NCI-H2227 treated with DMSO at 0.1 percent for 48 hours (cell line): Measurements from ENCODE around the gene SLC2A1.

ENCODE experiments used
- DNase-seq: peaks from one replicate; lab custom pipeline; 2025; lab: John Stamatoyannopoulos, UW

Gene SLC2A1

DNA sequence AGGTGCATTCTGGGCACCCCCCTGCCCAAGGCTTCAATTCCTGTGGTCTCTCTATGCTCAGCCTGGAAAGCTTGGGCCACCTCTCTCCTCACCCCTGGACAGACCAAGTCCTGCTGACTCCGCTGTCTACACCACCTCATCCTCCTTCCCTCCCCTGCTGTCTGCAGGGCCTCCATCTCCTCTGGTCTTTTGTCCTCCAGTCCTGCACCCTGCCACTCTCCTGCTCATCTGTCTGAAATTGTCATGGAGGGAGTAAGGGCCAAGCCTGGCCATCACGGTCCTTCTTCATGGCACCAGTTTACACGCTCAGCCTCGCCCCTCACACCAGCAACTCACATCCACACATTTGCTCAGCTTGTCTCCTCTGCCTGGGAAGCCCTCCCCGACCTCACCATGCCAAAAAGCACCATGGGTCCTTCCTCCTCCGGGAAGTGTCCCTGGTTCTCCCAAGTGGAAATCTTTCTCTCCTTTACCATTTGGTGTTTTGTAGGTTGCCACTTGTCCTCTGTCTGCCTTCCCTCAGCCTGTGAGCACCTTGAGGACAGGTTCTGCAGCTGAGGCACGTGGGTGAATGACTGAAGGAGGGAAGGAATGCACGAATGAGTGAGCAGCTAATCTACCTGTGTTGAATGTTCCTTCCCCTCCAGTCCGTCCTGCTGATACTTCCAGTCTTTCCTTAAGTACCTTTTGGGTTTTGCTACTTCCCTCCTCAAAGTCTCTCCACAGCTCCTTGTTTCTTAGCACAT is 2.1 kb upstream of the SLC2A1 start:
- no peak for DNase-seq

DNA sequence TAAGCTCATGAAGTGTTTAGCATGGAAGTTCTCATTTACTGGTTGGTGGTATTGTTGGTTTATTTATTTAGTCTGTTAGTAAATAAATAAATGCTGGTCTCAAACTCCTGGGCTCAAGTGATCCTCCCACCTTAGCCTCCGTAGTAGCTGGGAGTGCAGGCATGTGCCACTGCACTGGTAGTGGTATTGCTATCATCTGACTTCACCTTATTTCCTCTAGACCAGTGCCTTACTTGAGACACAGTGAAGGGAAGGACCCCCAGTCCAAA is 1.4 kb upstream of the SLC2A1 start:
- no peak for DNase-seq

DNA sequence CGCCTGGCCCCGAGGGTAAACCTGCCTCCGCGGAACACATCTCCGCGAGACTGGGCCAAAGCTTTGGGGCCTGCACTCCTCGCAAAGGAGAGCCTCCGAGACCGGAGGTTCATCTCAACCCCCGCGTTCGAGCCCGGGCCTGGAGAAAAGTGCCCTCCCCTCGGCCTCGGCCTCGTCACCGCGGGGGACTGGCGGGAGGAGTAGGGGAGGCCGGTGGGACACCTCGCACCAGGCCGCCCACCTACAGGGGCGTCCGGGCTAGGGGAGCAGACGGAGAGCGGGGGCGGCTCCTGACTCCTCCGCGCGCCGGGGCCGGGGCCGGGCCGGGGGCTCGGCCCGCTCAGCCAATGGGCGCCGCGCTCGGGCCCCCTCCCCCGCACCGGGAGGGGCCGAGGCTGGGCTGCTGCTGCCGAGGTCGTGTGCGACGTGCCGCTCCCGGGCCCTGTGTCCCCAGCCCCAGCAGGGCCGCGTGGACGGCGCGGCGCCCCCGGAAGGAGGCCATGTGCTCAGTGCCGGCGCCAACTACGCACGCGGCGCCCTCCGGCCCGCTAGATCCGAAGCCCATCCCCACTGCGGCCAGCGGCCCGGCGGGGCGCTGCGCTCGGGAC is 684 bp downstream of the SLC2A1 start:
- DNase-seq, result peak; percentile 54

DNA sequence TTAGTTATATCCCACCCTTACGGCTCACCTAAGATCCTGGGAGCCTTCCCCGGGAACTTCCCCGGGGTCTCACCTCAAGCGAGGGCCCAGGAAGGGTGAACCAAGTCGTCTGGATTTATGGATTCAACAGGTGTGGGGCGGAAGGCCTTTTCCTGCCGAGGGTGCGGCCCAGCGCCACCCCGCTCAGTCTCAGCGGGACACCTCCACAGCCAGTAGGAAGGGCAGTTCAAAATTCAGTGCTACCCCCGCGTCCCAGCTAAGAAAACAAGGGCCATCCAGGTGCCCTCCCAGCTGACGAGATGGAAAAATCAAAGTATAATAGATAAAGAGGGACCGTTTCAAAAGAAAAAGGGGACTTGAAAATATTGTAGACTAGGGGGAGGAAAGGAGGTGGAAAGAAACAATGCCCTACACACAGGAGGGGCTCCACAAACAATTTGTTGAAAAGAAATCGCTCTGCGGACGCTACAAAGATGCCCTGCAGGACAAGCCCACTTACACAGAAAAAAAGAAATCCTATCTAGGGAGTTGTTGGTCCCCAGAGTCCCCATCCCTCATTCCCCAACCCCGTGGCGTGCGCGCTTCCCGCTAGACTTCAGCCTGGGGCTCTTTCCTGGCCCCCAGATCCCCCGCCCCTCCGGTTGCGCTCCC is 1.3 kb downstream of the SLC2A1 start:
- no peak for DNase-seq

DNA sequence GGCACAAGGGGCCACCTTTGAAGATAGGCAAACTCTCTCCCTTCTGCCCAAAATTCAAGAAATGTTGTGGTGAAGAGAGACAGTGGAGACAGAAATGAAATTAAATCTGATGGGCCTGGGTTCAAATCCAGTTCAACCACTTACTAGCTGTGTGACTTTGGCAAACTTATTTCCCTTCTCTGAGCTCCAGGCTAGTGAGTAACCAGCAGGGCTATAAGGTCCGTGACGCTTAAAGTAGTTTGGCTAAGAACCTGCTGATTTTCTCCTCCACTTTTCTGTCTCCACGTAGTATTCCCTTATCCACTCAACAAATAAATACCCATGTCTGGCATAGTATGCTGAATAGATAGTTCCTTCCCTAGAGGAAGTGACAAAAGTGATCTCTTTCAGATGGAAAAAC is 1.9 kb downstream of the SLC2A1 start:
- DNase-seq, result no peak

DNA sequence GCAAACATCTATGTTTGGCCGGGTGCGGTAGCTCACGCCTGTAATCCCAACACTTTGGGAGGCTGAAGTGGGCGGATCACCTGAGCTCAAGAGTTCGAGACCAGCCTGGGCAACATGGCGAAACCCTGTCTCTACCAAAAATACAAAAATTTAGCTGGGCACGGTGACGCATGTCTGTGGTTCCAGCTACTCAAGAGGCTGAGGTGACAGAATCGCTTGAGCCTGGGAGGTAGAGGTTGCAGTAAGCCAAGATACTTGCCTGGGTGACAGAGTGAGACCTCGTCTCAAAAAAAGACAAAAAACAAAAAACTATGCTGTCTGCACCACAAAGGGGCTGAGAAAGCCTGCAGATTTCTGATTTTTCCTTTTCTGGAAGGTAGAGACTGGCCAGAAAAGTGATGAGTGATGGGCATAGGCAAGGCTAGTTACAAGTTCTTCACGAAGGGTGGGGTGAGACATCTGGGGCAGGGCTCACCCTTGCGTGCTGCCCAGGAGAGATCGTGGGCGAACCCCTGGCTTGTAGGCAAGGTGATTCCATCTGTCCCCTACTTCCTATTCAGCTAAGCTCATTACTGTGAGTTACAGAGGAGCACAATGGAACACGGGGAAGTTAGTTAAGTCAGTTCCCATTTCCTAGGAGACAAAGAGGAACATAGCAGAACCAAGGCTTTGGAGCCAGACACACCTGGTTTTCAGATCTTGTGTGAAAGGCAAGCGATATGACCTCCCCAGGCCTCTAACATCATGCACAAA is 3.2 kb downstream of the SLC2A1 start:
- no peak for DNase-seq

DNA sequence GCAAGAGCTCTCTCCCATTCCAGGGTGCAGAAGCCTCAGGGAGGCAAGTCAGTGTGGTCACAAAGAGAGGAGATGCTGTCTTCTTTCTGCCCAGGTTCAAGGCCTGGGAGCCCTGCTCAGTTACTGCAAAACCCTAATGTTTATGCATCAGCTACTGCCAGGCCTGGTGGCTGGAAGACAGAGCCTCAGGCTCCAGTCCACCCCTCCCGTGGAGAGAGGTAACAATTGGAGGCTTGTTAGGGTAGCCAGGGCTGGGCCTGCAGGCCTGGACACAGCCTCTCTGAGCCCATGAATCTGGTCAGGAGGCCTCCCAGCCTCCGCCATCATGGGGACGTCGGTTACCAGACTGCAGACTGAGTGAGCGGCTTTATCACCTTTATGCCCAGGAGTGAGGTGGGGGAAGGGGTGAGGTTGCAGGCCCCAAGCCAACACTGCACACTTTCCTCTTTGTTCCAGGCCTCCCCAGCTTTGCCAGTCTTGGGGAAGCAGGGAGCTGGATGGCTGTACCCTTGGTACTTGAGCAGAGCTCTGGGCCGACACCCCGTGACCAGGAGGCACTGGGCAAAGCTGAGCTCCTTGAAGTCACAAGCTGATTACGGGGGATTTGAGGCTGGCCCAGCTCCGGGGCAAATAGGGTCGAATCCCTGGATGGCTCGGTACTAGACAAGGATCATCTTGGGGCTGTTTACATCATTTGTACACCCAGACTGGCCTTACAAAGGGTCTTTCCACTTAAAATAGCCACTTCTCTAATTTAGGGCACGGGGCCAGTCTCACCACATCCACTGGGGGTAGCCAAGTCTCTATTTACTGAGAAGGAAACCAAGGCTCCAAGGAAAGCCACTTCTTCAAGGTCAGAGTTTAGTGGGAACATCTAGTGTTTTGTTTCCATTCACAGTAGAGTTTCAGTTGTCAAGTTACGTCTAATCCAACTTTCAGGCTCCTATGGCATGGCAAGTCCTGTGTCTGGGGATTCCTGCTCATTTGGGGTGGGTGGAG is 5.2 kb downstream of the SLC2A1 start:
- DNase-seq, result no peak

DNA sequence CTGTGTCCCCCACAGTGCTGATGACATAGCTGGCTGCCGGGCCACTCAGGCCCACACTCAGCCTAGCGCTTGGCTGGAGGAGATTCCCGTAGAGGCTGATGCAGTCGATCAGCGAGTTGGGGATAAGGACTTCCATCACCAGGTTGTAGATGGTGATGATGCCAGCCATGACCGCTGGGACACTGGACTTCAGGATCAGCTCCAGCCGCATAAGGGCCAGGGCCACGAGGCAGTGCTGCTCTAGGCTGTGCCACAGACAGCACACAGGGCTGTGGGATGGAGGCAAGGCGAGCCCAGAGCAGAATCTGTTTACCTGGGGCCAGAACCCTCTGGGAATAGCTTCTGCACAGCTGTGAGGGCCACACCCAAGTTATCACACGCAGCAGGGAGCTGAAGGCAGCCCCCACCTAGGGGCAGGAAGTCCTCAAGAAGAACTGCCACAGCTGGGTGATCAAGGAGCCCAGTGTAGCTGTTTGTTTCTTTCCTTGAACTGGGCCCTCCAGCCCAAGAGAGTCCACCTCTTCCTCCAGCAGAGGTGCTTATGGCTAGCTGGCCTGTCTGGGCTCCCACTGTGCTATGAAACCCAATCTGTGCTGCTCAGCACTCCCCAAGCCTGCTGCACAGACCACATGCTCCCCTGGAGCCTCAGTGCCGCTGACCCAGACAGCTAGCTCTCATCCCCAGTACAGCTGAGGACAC is 6.2 kb downstream of the SLC2A1 start:
- DNase-seq, result no peak

DNA sequence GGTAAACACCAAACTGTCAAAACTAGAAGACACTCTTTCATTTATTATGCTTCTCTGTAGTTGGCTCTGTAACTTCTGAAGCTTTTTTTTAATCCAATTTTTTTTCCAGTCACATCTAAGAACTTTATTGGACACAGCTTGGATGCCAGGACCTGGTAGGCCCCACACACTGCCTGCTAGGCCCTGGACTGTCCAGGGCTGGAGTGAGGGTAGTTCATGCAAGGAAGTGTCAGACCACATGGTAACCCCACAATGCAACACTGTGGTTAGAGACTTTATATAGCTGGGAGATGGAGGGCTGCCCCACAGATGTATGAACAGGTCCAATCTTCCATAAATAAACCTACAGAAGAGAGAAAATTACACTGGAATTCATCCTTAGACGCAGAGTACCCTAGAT is 7.1 kb downstream of the SLC2A1 start:
- DNase-seq, result no peak

DNA sequence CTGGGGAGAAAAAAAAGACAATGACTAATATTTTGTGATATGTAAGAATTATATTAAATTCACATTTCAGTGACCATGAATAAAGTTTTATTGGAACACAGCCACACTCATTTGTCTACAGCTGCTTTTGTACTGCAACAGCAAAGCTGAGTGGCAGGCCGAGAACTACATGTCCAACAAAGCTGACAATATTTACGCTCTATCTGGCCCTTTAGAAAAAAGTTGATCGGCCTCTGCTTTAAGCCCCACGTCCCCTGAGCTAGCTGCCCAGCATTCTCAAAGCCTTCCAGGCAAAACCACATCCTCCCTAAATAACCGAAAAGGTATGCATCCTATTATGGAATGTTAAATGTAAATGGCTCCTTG is 8.6 kb downstream of the SLC2A1 start:
- DNase-seq, result no peak

DNA sequence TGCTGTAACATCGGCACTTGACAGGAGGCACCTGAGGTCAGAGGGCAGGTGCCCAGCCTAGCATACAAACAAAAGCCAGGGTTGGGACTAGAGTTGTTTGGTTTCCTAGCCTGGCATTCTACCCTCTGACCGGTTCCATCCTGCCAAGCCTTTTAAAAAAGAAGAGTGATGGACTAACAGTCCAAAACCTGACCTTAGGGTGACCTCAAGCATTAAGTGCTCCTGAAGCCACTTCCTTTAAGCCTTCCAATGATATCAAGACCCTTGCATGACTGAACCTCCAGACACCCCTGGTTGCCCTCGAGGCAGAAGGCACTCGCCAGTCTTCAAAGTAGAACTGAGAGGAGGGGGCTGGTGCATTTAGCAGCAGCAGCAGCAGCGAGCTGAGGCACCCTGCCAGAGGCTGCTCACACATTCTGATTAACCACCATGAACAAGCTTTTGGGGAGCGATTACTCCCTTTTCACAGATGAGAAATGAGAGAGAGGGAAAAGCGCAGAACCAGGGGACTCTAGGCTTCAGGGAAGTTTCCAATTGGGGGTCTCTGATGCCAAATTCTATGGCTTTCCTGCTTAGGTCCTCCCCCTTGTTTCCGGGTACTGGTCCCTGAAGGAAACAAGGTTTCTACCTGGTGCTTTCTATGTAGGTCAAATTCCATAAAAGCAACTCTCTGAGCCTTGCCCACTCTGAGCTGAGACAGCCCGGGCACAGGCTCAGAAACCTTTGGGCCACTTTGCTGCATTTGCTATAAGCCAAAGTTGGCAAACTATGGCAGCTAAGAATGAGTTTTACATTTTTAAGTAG is 9.2 kb downstream of the SLC2A1 start:
- DNase-seq, result no peak

DNA sequence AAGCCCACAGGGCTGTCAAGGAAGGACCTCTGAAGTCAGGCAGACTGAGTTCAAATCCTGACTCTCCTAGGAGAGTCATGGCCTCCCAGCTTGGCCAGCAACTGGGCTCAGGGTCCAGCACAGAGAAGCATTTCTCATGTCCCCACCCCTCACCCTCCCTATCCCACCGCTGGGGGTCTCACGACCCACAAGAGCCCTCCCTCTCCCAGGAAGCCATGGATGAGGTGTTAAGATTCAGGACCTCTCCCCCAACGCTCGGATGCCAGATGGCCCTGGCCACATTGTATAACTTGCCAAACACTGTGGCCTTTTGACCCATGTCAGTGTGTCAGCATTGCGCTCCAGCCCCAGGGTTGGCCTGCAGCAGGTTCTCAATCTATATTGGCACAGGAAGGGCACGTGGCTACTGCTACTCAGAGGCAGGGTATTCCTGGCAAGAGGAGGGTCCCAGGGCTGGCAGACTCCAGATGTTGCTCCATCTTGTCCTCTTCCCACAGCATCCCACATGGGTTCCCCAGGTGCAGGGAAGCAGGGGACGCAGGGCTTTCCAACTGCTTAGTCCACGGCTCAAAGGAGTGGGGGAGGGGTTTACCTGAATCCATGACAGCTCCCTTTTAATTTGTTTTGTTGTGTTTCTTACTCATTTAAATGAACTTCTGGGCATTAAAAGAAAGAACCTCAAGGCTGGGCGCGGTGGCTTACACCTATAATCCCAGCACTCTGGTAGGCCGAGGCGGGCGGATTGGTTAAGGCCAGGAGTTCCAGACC is 10.5 kb downstream of the SLC2A1 start:
- DNase-seq, result no peak

DNA sequence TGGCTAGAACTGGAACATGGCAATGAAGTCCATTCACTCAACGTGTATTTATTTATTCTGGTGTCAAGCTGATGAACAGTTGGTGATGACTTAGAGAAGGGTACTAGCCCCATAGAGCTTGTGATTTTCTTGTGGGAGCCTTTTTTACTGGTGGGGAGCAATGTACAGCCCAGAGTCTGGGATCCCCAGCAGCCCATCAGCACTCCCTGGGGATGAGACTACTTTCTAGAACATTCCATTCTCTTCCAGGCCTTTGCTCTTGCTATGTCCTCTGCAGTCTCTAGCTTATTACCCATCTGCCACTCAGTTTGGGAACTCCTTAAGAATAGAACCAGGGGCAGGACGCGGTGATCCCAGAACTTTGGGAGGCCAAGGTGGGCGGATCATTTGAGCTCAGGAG is 11.6 kb downstream of the SLC2A1 start:
- DNase-seq, result no peak

DNA sequence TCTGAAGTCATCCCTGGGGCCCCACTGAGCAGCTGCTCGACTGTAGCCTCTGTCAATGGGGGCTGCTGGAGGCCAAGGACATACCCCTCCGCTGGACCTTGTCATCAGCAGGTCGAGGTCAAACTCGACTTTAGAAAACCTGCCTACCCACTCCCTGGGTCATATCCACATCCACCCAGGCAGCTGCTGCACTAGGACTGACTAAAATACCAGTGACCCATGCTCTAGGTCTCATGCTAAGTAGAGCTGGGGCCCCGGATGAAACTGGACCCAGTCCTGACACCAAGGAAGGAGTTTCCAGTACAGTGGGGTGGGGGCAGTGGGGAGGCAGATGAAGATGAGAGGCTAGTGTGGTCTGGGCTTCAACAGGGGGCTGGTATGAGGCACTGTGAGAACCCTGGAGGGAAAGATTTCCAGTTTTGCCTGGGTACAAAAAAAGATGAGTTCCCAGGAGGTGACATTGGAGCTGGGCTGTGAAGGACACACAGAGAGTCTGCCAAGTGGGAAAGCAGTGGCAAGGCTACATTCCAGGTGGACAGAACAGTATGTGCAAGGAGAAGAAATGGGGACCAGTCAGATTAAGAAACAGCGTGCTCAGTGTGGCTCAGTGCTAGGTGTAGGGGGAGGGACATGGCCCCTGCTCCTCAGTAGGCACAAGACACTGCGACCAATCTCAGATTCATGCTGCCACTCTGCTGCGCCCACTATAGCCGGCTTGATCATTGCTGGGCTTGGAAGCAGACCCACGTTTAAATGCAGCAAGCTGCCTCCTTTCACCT is 12.4 kb downstream of the SLC2A1 start:
- no peak for DNase-seq

DNA sequence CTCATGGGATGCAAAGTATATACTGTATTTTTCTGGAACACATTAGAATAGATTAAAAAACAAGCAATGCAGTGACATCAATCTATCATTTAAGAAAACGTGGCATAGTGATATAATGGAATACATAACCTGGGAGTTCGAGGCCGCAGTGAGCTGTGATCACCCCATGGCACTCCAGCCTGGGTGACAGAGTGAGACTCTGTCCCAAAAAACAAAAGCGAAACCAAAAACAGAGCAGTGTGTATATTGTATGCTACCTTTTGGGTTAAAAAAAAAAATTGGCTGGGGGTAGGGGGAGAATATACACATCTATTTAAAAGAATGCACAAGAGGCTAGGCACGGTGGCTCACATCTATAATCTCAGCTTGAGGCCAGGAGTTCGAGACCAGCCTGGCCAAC is 13.5 kb downstream of the SLC2A1 start:
- DNase-seq, result no peak

DNA sequence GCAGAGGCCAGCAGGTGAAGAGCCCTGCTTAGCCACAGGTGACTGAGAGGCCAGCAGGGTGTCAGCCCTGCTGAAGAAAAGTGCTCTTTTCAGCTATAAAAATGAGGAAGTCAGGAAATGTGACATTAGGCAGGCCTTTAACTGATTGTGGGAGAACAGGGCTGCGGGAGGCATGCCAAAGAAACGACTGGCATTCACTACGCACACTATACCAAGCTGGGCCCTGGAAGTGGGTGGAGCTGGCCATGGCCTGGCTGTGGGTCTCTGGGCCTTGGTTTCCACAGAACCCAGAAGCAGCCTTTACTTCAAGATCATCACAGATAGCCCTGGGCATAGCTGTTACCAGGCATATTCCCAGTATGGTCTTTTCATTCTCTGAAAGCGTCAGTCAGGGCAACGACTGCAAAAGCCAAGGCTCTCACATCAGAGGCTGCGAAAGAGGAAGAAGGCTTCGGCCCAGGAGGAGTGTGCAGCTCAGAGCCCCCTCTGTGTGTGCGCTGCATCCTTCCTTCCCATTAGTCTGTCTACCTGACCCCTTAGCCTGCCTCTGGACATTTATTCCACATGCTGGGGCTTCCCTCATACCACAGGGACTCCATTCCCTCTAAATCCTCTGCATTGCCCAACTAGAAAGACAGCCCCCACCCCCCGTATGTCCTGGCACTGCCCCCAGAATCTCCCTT is 14.3 kb downstream of the SLC2A1 start:
- DNase-seq, result no peak

DNA sequence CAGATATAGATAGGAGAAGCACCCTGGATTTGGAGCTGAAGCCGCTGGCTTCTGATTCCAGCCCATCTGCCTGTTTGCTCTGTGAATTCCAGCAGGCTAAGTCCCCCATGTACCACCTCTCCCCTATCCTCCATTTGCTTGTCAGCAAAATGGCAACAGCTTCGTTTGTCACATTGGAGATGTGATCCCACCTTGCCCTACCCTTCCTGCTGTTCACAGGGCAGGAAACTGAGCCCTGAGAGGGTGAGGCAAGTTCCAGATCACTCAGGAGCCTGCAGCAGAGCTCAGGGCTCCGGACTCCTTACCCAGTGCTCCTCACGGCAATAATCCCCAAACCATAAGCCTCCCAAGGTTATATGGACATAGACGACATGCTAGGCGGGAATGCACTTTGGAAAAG is 14.9 kb downstream of the SLC2A1 start:
- no peak for DNase-seq

DNA sequence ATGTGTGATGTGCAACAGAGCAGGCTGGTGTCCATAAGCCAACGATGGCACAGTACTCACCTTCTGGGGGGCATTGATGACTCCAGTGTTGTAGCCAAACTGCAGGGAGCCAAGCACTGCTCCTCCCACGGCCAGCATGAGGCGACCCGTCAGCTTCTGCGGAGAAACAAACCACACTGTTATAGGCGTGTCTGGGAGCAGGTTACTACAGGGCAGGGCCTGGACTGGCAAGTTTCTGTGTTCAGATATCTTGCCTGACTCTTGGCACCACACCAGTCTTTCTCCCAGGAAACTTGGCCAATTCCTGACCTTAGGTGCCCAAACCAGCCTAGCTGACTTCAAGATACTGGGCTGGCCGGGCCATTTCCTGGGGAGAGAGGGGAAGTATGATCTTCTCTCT is 15.5 kb downstream of the SLC2A1 start:
- no peak for DNase-seq
